CD4-positive, alpha-beta memory T cell (primary cell): Measurements from ENCODE around the gene SH3BP5L. TPM values are rescaled to one million over a fixed set of nuclear protein-coding genes. Genes with fewer than 3 reads are reported as not detected.

ENCODE experiments used
- CTCF ChIA-PET: fragments of 350-600 bp; sonication (Branson Sonifier 250); formaldehyde crosslinking; loops from one replicate; lab custom pipeline; 2021; ENCODE audit warnings: inconsistent platforms; ENCODE audit not compliant: partially characterized antibody; lab: Charles Lee
- POLR2A ChIA-PET: fragments of 350-600 bp; sonication (Branson Sonifier 250); formaldehyde crosslinking; loops from one replicate; lab custom pipeline; 2021; ENCODE audit not compliant: partially characterized antibody; lab: Charles Lee
- DNase-seq, 5 donors: peaks; one replicate each; pipeline versions ENCODE4 v3.0.0 to v3.0.0-alpha.2; 2020 to 2022; ENCODE audit warnings: mixed read lengths in 1 of 5
- H3K27ac ChIP-seq: one replicate; pipeline ENCODE4 v1.7.0; 2013; ENCODE audit warnings: low read depth, low read length
- H3K27me3 ChIP-seq: 2 replicates; pipeline ENCODE4 v1.7.0; 2013; ENCODE audit warnings: mild to moderate bottlenecking, low read length, moderate library complexity; ENCODE audit not compliant: insufficient read depth
- H3K36me3 ChIP-seq: 2 replicates; pipeline ENCODE4 v1.7.0; 2013; ENCODE audit warnings: mild to moderate bottlenecking, low read length, moderate library complexity; ENCODE audit not compliant: insufficient read depth
- H3K4me1 ChIP-seq: 2 replicates; pipeline ENCODE4 v1.7.0; 2013; ENCODE audit warnings: mild to moderate bottlenecking, low read length, moderate library complexity; ENCODE audit not compliant: insufficient read depth
- H3K4me3 ChIP-seq, 2 donors: one replicate each; pipeline ENCODE4 v1.7.0; 2013; ENCODE audit warnings: low read length in 2 of 2, mild to moderate bottlenecking in 1 of 2
- H3K9me3 ChIP-seq, 2 donors: one replicate each; pipeline ENCODE4 v1.7.0; 2013; ENCODE audit warnings: low read length in 2 of 2, control low read depth in 1 of 2; ENCODE audit not compliant: control insufficient read depth in 1 of 2
- H3K27ac Mint-ChIP-seq, 7 donors: one replicate each; pipeline ENCODE4 v1.8.0; 2020 to 2021; ENCODE audit warnings: mixed read lengths in 7 of 7, mild to moderate bottlenecking in 6 of 7, inconsistent platforms in 3 of 7, moderate library complexity in 3 of 7
- H3K27me3 Mint-ChIP-seq, 2 donors: one replicate each; pipeline ENCODE4 v1.8.0; 2020 to 2021; ENCODE audit warnings: mixed read lengths in 2 of 2
- H3K36me3 Mint-ChIP-seq, 2 donors: one replicate each; pipeline ENCODE4 v1.8.0; 2020 to 2021; ENCODE audit warnings: mixed read lengths in 2 of 2, inconsistent platforms in 1 of 2, mild to moderate bottlenecking in 1 of 2
- H3K4me1 Mint-ChIP-seq, 4 donors: one replicate each; pipeline ENCODE4 v1.8.0; 2020 to 2021; ENCODE audit warnings: mixed read lengths in 4 of 4, mild to moderate bottlenecking in 1 of 4
- H3K4me3 Mint-ChIP-seq, 8 donors: one replicate each; pipeline ENCODE4 v1.8.0; 2020 to 2021; ENCODE audit warnings: mixed read lengths in 8 of 8, mild to moderate bottlenecking in 7 of 8, moderate library complexity in 6 of 8, inconsistent platforms in 3 of 8
- H3K9me3 Mint-ChIP-seq, 8 donors: one replicate each; pipeline ENCODE4 v1.8.0; 2020 to 2021; ENCODE audit warnings: mixed read lengths in 8 of 8, mild to moderate bottlenecking in 5 of 8, inconsistent platforms in 3 of 8, moderate library complexity in 1 of 8
- intact Hi-C: fragments of 100-400 bp; cut with micrococcal nuclease; formaldehyde crosslinking; loops from one replicate; pipeline ENCODE4 v1.15.1; 2023
- polyA plus RNA-seq, 2 donors: library from polyadenylated mRNA; unstranded; fragments of 300-500 nt; fragmentation: Illumina TruSeq; gene quantifications; one replicate each; pipeline ENCODE4 v1.2.3, GENCODE V29; 2021
- total RNA-seq, 2 experiments: library from RNA; stranded (reverse); gene quantifications; one replicate each; pipeline ENCODE4 v1.2.3, GENCODE V29; 2021

Gene SH3BP5L
- total and polyA plus RNA-seq, 4 experiments from 2014 or later: 0.77 to 43.4 (median 22.7) TPM

- H3K9me3 Mint-ChIP-seq: peaks cover 0 to 1% (median 0%) of the 10 kb centered on the region in 8 donors
- peaks cover 33% of the 10 kb centered on the region for H3K36me3 ChIP-seq
- intact Hi-C loops: no loop called here
- CTCF ChIA-PET: no interaction called here
- no peak overlapping the region for H3K4me3 ChIP-seq
- H3K36me3 Mint-ChIP-seq: peaks cover 41 to 66% of the 10 kb centered on the region in 2 donors
- H3K4me1 Mint-ChIP-seq: peaks cover 23 to 48% (median 33%) of the 10 kb centered on the region in 4 donors
- no peaks in the 10 kb centered on the region for H3K27me3 ChIP-seq
- no peak for DNase-seq
- no peaks in the 10 kb centered on the region for H3K9me3 ChIP-seq
- no peaks in the 10 kb centered on the region for H3K27me3 Mint-ChIP-seq
- H3K4me3 Mint-ChIP-seq: peak overlapping the region in 1 of 8 donors; percentile 35
- peaks cover 36% of the 10 kb centered on the region for H3K4me1 ChIP-seq
- POLR2A ChIA-PET: no interaction called here
- peak overlapping the region in 4 of 7 donors; percentile 6 to 82 (median 76) for H3K27ac Mint-ChIP-seq
- no peak overlapping the region for H3K27ac ChIP-seq
Observed at GRCh38 chr1:248814351-248814750, 11.4 kb downstream of the SH3BP5L start.

- Histone ChIP-seq H3K9me3 (no peaks in the 10 kb centered on the region), H3K27me3 (no peaks in the 10 kb centered on the region), H3K36me3 (peaks cover 33% of the 10 kb centered on the region), H3K4me1 (peaks cover 28% of the 10 kb centered on the region), H3K27ac (no peak overlapping the region), H3K4me3 (no peak overlapping the region)
- Mint-ChIP-seq H3K27me3 (no peaks in the 10 kb centered on the region), H3K4me1 (peaks cover 19 to 40% (median 25%) of the 10 kb centered on the region in 4 donors), H3K4me3 (no peak overlapping the region), H3K9me3 (peaks cover 0 to 1% (median 0%) of the 10 kb centered on the region in 8 donors), H3K36me3 (peaks cover 37 to 60% of the 10 kb centered on the region in 2 donors), H3K27ac (peak overlapping the region in 2 of 7 donors; percentile 24 to 30)
- CTCF ChIA-PET: no interaction called here
- DNase-seq: no peak
- POLR2A ChIA-PET: no interaction called here
- intact Hi-C loops: no loop called here
Observed at GRCh38 chr1:248813546-248813945, 12.2 kb downstream of the SH3BP5L start.

- ChIA-PET CTCF (no interaction called here), POLR2A (no interaction called here)
- Mint-ChIP-seq H3K4me3 (no peak overlapping the region), H3K27me3 (no peaks in the 10 kb centered on the region), H3K9me3 (peaks cover 0 to 1% (median 0%) of the 10 kb centered on the region in 8 donors), H3K36me3 (peaks cover 37 to 56% of the 10 kb centered on the region in 2 donors), H3K4me1 (peaks cover 15 to 33% (median 20%) of the 10 kb centered on the region in 4 donors), H3K27ac (peak overlapping the region in 1 of 7 donors; percentile 24)
- no peak overlapping the region for H3K27ac ChIP-seq
- H3K36me3 ChIP-seq: peaks cover 33% of the 10 kb centered on the region
- DNase-seq: no peak
- H3K9me3 ChIP-seq: no peaks in the 10 kb centered on the region
- peaks cover 21% of the 10 kb centered on the region for H3K4me1 ChIP-seq
- H3K4me3 ChIP-seq: no peak overlapping the region
- no peaks in the 10 kb centered on the region for H3K27me3 ChIP-seq
- intact Hi-C loops: no loop called here
Observed at GRCh38 chr1:248812736-248813425, 12.8 kb downstream of the SH3BP5L start.

GRCh38 chr1:248811514-248812490 is 13.9 kb downstream of the SH3BP5L start:
- no peaks in the 10 kb centered on the region for H3K27me3 ChIP-seq
- no peak overlapping the region for H3K4me3 ChIP-seq
- DNase-seq: no peak
- H3K36me3 ChIP-seq: peaks cover 33% of the 10 kb centered on the region
- peaks cover 0 to 1% (median 0%) of the 10 kb centered on the region in 8 donors for H3K9me3 Mint-ChIP-seq
- no peaks in the 10 kb centered on the region for H3K9me3 ChIP-seq
- ChIA-PET POLR2A (interaction anchor here (0.6 kb wide), 1 partner anchor 62 kb away, joined by 3 read pairs; no protein-coding TSS in a partner anchor), CTCF (no interaction called here)
- peaks cover 9 to 22% (median 14%) of the 10 kb centered on the region in 4 donors for H3K4me1 Mint-ChIP-seq
- intact Hi-C loops: no loop called here
- no peak overlapping the region for H3K27ac ChIP-seq
- no peak overlapping the region for H3K4me3 Mint-ChIP-seq
- peaks cover 14% of the 10 kb centered on the region for H3K4me1 ChIP-seq
- no peaks in the 10 kb centered on the region for H3K27me3 Mint-ChIP-seq
- peaks cover 37 to 51% of the 10 kb centered on the region in 2 donors for H3K36me3 Mint-ChIP-seq
- peak overlapping the region in 2 of 7 donors; percentile 31 to 79 for H3K27ac Mint-ChIP-seq

- Histone ChIP-seq H3K9me3 (no peaks in the 10 kb centered on the region), H3K36me3 (peaks cover 31% of the 10 kb centered on the region), H3K4me1 (peaks cover 5% of the 10 kb centered on the region), H3K27me3 (no peaks in the 10 kb centered on the region), H3K4me3 (no peak overlapping the region), H3K27ac (no peak overlapping the region)
- intact Hi-C loops: no loop called here
- POLR2A ChIA-PET: no interaction called here
- Mint-ChIP-seq H3K27ac (peak overlapping the region in 1 of 7 donors; percentile 79), H3K36me3 (peaks cover 30 to 42% of the 10 kb centered on the region in 2 donors), H3K4me3 (no peak overlapping the region), H3K4me1 (peaks cover under 1 to 13% (median 6%) of the 10 kb centered on the region in 4 donors), H3K27me3 (no peaks in the 10 kb centered on the region), H3K9me3 (peaks cover 0 to 1% (median 0%) of the 10 kb centered on the region in 8 donors)
- CTCF ChIA-PET: interaction anchor here (1.4 kb wide), 1 partner anchor 188 kb away, joined by 3 read pairs; no protein-coding TSS in a partner anchor
- no peak for DNase-seq
Observed at GRCh38 chr1:248810727-248811513, 14.8 kb downstream of the SH3BP5L start.

- H3K4me1 Mint-ChIP-seq: peaks cover 0 to 7% (median 3%) of the 10 kb centered on the region in 4 donors
- DNase-seq: no peak
- Histone ChIP-seq H3K27ac (no peak overlapping the region), H3K9me3 (no peaks in the 10 kb centered on the region), H3K36me3 (peaks cover 29% of the 10 kb centered on the region), H3K27me3 (no peaks in the 10 kb centered on the region), H3K4me1 (no peaks in the 10 kb centered on the region), H3K4me3 (no peak overlapping the region)
- peaks cover 0 to 1% (median 0%) of the 10 kb centered on the region in 8 donors for H3K9me3 Mint-ChIP-seq
- CTCF ChIA-PET: interaction anchor here (1.4 kb wide), 1 partner anchor 187 kb away, joined by 3 read pairs; no protein-coding TSS in a partner anchor
- peaks cover 0 to 3% of the 10 kb centered on the region in 2 donors for H3K27me3 Mint-ChIP-seq
- H3K4me3 Mint-ChIP-seq: no peak overlapping the region
- peak overlapping the region in 5 of 7 donors; percentile 12 to 86 (median 54) for H3K27ac Mint-ChIP-seq
- H3K36me3 Mint-ChIP-seq: peaks cover 24 to 36% of the 10 kb centered on the region in 2 donors
- intact Hi-C loops: loop anchor here (5.0 kb wide), 1 partner anchor 1128 kb away; no protein-coding TSS in a partner anchor
- POLR2A ChIA-PET: no interaction called here
Observed at GRCh38 chr1:248810000-248810726, 15.6 kb downstream of the SH3BP5L start.
